Measurements from ENCODE around the gene LPA.
"Not testable (repeated sequence)": the region's sequence is repeated elsewhere in the genome, so short reads cannot be mapped to it uniquely, and the experiment has no call there.

Gene LPA

GRCh38 chr6:160664198-160664597 lies at the start of gene LPA:
Gene LPA (minus strand): TSS chr6:160664275. CDS start chr6:160664214, 61 bp downstream.
- not testable (repeated sequence) for DNase-seq (ENCODE audit: low read depth); H3K4me3 ChIP-seq (ENCODE audit: control insufficient read depth, low read depth, low read length)

- not testable (repeated sequence) for DNase-seq (ENCODE audit: low read depth); H3K4me3 ChIP-seq (ENCODE audit: control insufficient read depth, low read depth, low read length)
These were observed 44.9 kb upstream of the LPA start for GRCh38 chr6:160708993-160709392.

GRCh38 chr6:160704688-160705087 lies 40.6 kb upstream of the LPA start:
- not testable (repeated sequence) for H3K4me3 ChIP-seq (ENCODE audit: control insufficient read depth, low read depth, low read length); DNase-seq (ENCODE audit: low read depth)

- H3K4me3 ChIP-seq (ENCODE audit: control insufficient read depth, low read depth, low read length): not testable (repeated sequence)
These were observed 38.0 kb upstream of the LPA start, which contains the start of gene PLG for GRCh38 chr6:160701918-160702680. Gene PLG (plus strand): TSS chr6:160702244. CDS start chr6:160702305, 61 bp downstream.

GRCh38 chr6:160697826-160698225 lies 33.8 kb upstream of the LPA start:
- no peak overlapping the region for H3K4me3 ChIP-seq (ENCODE audit: control insufficient read depth, low read depth, low read length)
- no peak for TF ChIP-seq CTCF (conservative IDR thresholded peaks at IDR 0.05; ENCODE audit: control insufficient read depth, insufficient read depth, low read depth, low read length)
- no peak for DNase-seq (ENCODE audit: low read depth)

More at GRCh38 chr6:160701918-160702680, 38.0 kb upstream of the LPA start, which contains the start of gene PLG:
- DNase-seq (ENCODE audit: low read depth): not testable (repeated sequence)

GRCh38 chr6:160696884-160697283 lies 32.8 kb upstream of the LPA start:
- not testable (repeated sequence) for H3K4me3 ChIP-seq (ENCODE audit: control insufficient read depth, low read depth, low read length); DNase-seq (ENCODE audit: low read depth)

- H3K4me3 ChIP-seq (ENCODE audit: control insufficient read depth, low read depth, low read length); DNase-seq (ENCODE audit: low read depth): not testable (repeated sequence)
These were observed 31.5 kb upstream of the LPA start for GRCh38 chr6:160695622-160696021.

- peak; percentile 42 for DNase-seq (ENCODE audit: low read depth)
- not testable (repeated sequence) for H3K4me3 ChIP-seq (ENCODE audit: control insufficient read depth, low read depth, low read length)
These were observed 30.9 kb upstream of the LPA start for GRCh38 chr6:160695025-160695424.

GRCh38 chr6:160692369-160692959 lies 28.4 kb upstream of the LPA start:
- DNase-seq (ENCODE audit: low read depth): no peak
- TF ChIP-seq CTCF (conservative IDR thresholded peaks at IDR 0.05; ENCODE audit: control insufficient read depth, insufficient read depth, low read depth, low read length): no peak
- no peak overlapping the region for H3K4me3 ChIP-seq (ENCODE audit: control insufficient read depth, low read depth, low read length)

- H3K4me3 ChIP-seq (ENCODE audit: control insufficient read depth, low read depth, low read length): no peak overlapping the region
- no peak for DNase-seq (ENCODE audit: low read depth)
- no peak for TF ChIP-seq CTCF (conservative IDR thresholded peaks at IDR 0.05; ENCODE audit: control insufficient read depth, insufficient read depth, low read depth, low read length)
These were observed 27.5 kb upstream of the LPA start for GRCh38 chr6:160691617-160692016.

All from fibroblast of mammary gland (primary cell).